ENCODE data around the gene TTC16.

TTC16 gene

GRCh38 chr9:127742435-127743088 is 26.7 kb downstream of the TTC16 start:
- no peaks in the 10 kb centered on the region for H3K79me2 ChIP-seq (ENCODE audit: control insufficient read depth, insufficient read depth, low read length)
- H2AK5ac ChIP-seq (ENCODE audit: low read length), result no peak overlapping the region
- H3K4me2 ChIP-seq (ENCODE audit: low read length), result peak overlapping the region; percentile 79
- H3K9ac ChIP-seq (ENCODE audit: low read length), result no peak overlapping the region
- no peaks in the 10 kb centered on the region for H3K4me1 ChIP-seq (ENCODE audit: control insufficient read depth, low read depth, low read length)
- H3K23ac ChIP-seq (ENCODE audit: low read length), result no peak overlapping the region
- peak overlapping the region; percentile 25 for H3K4me3 ChIP-seq (ENCODE audit: low read length)
- no peak overlapping the region for H3K4ac ChIP-seq (ENCODE audit: low read depth, low read length)
- H3K56ac ChIP-seq (ENCODE audit: low read length), result no peak overlapping the region
- no CpG with 5 or more reads among the region's 33 CpGs for WGBS (ENCODE audit: extremely low coverage, insufficient coverage, low lambda C conversion rate)
- DNase-seq, result peak; percentile 98
- H4K5ac ChIP-seq (ENCODE audit: low read length), result no peak overlapping the region
- H2BK5ac ChIP-seq (ENCODE audit: low read length), result no peak overlapping the region
- no peak overlapping the region for H3K18ac ChIP-seq (ENCODE audit: low read length)
- H3K27me3 ChIP-seq (ENCODE audit: insufficient read depth, low read length, poor library complexity), result no peaks in the 10 kb centered on the region
- no peaks in the 10 kb centered on the region for H3K79me1 ChIP-seq (ENCODE audit: low read length)
- H4K8ac ChIP-seq (ENCODE audit: low read depth, low read length), result no peak overlapping the region
- H2BK120ac ChIP-seq (ENCODE audit: low read depth, low read length), result no peak overlapping the region
- H3K36me3 ChIP-seq (ENCODE audit: control insufficient read depth, insufficient read depth, low read length), result no peaks in the 10 kb centered on the region
- no peak overlapping the region for H2BK15ac ChIP-seq (replicated peaks; ENCODE audit: low read depth)
- H3K27ac ChIP-seq (ENCODE audit: low read depth, low read length), result no peak overlapping the region

DNA sequence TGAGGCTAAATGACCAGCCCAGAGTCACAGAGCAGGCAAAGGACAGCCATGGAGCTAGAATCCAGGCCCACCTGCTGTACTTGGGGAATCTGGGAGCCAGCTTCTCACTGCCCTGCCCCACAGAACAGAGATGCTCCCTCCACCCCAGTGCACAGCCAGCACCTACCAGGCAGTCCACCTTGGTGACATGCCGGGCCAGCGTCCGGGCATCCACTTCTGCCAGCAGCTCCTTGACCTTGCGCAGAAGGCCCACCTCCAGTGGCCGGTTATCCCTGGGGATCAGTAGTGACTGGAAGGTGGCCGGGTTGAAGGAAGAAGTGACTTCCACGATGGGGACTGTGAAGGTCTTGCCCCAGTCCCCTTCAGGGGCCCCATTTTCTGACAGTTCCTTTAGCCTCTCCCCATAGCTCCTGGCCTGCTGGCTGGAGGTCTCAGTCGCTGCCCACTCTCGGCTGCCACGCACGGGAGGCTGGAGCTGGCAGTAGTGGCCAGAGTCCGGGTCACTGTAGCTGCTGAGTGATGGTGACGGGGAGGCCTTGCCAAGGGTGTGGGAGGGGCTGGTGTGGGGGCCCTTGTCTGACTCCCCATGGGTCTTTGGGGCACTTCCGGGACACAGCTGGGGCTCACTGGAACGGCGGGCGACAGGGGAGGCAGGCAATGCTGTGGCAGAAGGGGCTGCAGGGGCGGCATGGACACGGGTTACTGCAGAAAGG is 28.7 kb downstream of the TTC16 start:
- H3K27me3 ChIP-seq (ENCODE audit: insufficient read depth, low read length, poor library complexity), result no peaks in the 10 kb centered on the region
- no peaks in the 10 kb centered on the region for H3K79me2 ChIP-seq (ENCODE audit: control insufficient read depth, insufficient read depth, low read length)
- H3K4me3 ChIP-seq (ENCODE audit: low read length), result no peak overlapping the region
- no peak overlapping the region for H2BK15ac ChIP-seq (replicated peaks; ENCODE audit: low read depth)
- no peak overlapping the region for H4K8ac ChIP-seq (ENCODE audit: low read depth, low read length)
- WGBS (ENCODE audit: extremely low coverage, insufficient coverage, low lambda C conversion rate), result no CpG with 5 or more reads among the region's 19 CpGs
- no peak overlapping the region for H3K4ac ChIP-seq (ENCODE audit: low read depth, low read length)
- H2BK5ac ChIP-seq (ENCODE audit: low read length), result no peak overlapping the region
- no peak overlapping the region for H3K27ac ChIP-seq (ENCODE audit: low read depth, low read length)
- H2AK5ac ChIP-seq (ENCODE audit: low read length), result no peak overlapping the region
- no peak overlapping the region for H2BK120ac ChIP-seq (ENCODE audit: low read depth, low read length)
- no peak overlapping the region for H3K18ac ChIP-seq (ENCODE audit: low read length)
- no peaks in the 10 kb centered on the region for H3K79me1 ChIP-seq (ENCODE audit: low read length)
- no peak overlapping the region for H4K5ac ChIP-seq (ENCODE audit: low read length)
- no peak overlapping the region for H3K9ac ChIP-seq (ENCODE audit: low read length)
- no peaks in the 10 kb centered on the region for H3K36me3 ChIP-seq (ENCODE audit: control insufficient read depth, insufficient read depth, low read length)
- no peak overlapping the region for H3K56ac ChIP-seq (ENCODE audit: low read length)
- no peak overlapping the region for H3K4me2 ChIP-seq (ENCODE audit: low read length)
- H3K23ac ChIP-seq (ENCODE audit: low read length), result no peak overlapping the region
- DNase-seq, result no peak
- no peaks in the 10 kb centered on the region for H3K4me1 ChIP-seq (ENCODE audit: control insufficient read depth, low read depth, low read length)

- H3K27me3 ChIP-seq (ENCODE audit: insufficient read depth, low read length, poor library complexity), result no peaks in the 10 kb centered on the region
- no peak overlapping the region for H4K5ac ChIP-seq (ENCODE audit: low read length)
- H3K79me1 ChIP-seq (ENCODE audit: low read length), result no peaks in the 10 kb centered on the region
- no peak overlapping the region for H2BK120ac ChIP-seq (ENCODE audit: low read depth, low read length)
- H3K27ac ChIP-seq (ENCODE audit: low read depth, low read length), result no peak overlapping the region
- H3K56ac ChIP-seq (ENCODE audit: low read length), result no peak overlapping the region
- no peak overlapping the region for H3K4me3 ChIP-seq (ENCODE audit: low read length)
- no peaks in the 10 kb centered on the region for H3K4me1 ChIP-seq (ENCODE audit: control insufficient read depth, low read depth, low read length)
- no peak overlapping the region for H3K18ac ChIP-seq (ENCODE audit: low read length)
- H3K4me2 ChIP-seq (ENCODE audit: low read length), result no peak overlapping the region
- H4K8ac ChIP-seq (ENCODE audit: low read depth, low read length), result no peak overlapping the region
- no peak overlapping the region for H2BK5ac ChIP-seq (ENCODE audit: low read length)
- H3K36me3 ChIP-seq (ENCODE audit: control insufficient read depth, insufficient read depth, low read length), result no peaks in the 10 kb centered on the region
- no peak overlapping the region for H2BK15ac ChIP-seq (replicated peaks; ENCODE audit: low read depth)
- WGBS (ENCODE audit: extremely low coverage, insufficient coverage, low lambda C conversion rate), result no CpG with 5 or more reads among the region's 15 CpGs
- peak; percentile 44 for DNase-seq
- no peak overlapping the region for H3K4ac ChIP-seq (ENCODE audit: low read depth, low read length)
- H2AK5ac ChIP-seq (ENCODE audit: low read length), result no peak overlapping the region
- no peak overlapping the region for H3K9ac ChIP-seq (ENCODE audit: low read length)
- H3K79me2 ChIP-seq (ENCODE audit: control insufficient read depth, insufficient read depth, low read length), result no peaks in the 10 kb centered on the region
- H3K23ac ChIP-seq (ENCODE audit: low read length), result no peak overlapping the region
These were observed 31.2 kb downstream of the TTC16 start for GRCh38 chr9:127746959-127747569.

DNA sequence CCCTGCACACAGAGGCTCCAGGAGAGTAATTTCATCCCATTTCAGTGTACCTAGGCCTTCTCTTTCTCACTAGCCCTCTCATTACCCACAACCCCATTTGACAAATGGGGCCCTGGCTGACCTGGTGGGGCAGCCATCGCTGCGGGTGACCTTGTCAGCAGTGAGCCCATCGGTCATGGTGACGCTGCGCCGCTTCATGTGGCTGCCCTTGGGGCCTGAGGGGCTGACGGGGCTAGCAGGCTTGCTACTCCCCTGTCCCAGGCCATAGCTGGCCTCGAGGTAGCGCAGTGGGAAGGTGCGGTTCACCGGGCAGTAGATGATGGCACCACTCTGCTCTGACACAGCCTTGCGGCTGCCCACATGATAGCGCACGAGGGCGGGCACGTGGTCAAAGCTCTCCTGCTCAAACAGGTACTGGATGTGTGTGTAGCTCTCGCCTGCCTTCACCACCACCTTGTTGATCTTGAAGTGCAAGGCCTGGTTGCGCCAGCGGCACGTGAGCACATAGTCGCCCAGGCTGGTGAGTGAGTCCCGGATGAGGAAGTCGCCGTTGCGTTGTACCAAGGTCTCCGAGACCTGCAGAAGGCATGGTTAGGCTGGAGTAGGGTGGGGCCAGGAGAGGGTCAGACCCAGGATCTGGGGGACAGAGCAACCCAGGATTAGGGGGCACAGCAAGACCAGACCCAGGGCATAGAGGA is 33.4 kb downstream of the TTC16 start:
- H3K56ac ChIP-seq (ENCODE audit: low read length), result no peak overlapping the region
- no peak overlapping the region for H3K4me2 ChIP-seq (ENCODE audit: low read length)
- H3K27ac ChIP-seq (ENCODE audit: low read depth, low read length), result no peak overlapping the region
- no peaks in the 10 kb centered on the region for H3K36me3 ChIP-seq (ENCODE audit: control insufficient read depth, insufficient read depth, low read length)
- H3K18ac ChIP-seq (ENCODE audit: low read length), result no peak overlapping the region
- H3K4ac ChIP-seq (ENCODE audit: low read depth, low read length), result no peak overlapping the region
- no peak overlapping the region for H2BK120ac ChIP-seq (ENCODE audit: low read depth, low read length)
- no peak overlapping the region for H3K9ac ChIP-seq (ENCODE audit: low read length)
- H2BK5ac ChIP-seq (ENCODE audit: low read length), result no peak overlapping the region
- no peak for DNase-seq
- no peak overlapping the region for H4K8ac ChIP-seq (ENCODE audit: low read depth, low read length)
- H4K5ac ChIP-seq (ENCODE audit: low read length), result no peak overlapping the region
- H3K27me3 ChIP-seq (ENCODE audit: insufficient read depth, low read length, poor library complexity), result no peaks in the 10 kb centered on the region
- H3K79me2 ChIP-seq (ENCODE audit: control insufficient read depth, insufficient read depth, low read length), result no peaks in the 10 kb centered on the region
- H3K4me3 ChIP-seq (ENCODE audit: low read length), result no peak overlapping the region
- no peak overlapping the region for H2BK15ac ChIP-seq (replicated peaks; ENCODE audit: low read depth)
- no CpG with 5 or more reads among the region's 26 CpGs for WGBS (ENCODE audit: extremely low coverage, insufficient coverage, low lambda C conversion rate)
- H3K79me1 ChIP-seq (ENCODE audit: low read length), result no peaks in the 10 kb centered on the region
- H3K4me1 ChIP-seq (ENCODE audit: control insufficient read depth, low read depth, low read length), result no peaks in the 10 kb centered on the region
- H2AK5ac ChIP-seq (ENCODE audit: low read length), result no peak overlapping the region
- no peak overlapping the region for H3K23ac ChIP-seq (ENCODE audit: low read length)

DNA sequence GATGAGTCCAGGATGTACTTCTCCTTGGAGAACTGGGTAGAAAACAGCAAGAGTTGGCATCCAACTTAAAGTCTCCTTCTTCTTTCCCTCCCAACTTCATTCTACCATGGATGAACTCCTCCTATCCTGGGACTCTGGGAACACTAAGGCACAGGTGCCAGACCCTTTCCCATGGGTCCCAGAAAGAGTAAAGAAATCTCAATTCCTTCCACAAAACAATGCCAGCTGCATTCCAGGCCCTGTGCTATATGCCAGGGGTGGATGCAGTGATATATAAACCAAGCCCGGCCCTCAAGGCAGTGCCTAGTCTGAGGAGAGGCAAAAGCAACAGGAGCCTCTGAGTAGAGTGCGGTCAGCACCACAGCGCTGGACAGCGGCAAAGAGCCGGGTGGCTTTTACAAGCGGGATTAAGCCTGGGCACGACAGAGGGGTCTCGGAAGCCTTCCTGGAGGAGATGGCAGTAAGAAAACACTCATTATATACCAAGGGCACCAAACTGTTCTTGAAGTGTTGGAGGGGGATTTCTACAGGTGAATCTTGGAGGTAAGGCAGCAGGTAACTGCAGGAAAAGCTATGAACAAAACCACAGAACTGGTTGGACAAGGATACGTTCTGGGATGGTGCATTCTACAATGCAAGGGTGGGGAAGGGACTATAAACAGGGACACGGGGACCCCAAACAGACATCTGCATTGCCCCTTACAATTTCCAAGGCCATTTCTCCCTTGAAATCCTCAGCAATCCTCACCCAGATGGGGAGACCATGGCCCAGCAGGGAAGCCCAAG is 35.6 kb downstream of the TTC16 start:
- Histone ChIP-seq H3K4me1 (ENCODE audit: control insufficient read depth, low read depth, low read length) (no peaks in the 10 kb centered on the region), H3K79me1 (ENCODE audit: low read length) (no peaks in the 10 kb centered on the region), H3K9ac (ENCODE audit: low read length) (no peak overlapping the region), H3K56ac (ENCODE audit: low read length) (no peak overlapping the region), H4K8ac (ENCODE audit: low read depth, low read length) (no peak overlapping the region), H3K4me2 (ENCODE audit: low read length) (no peak overlapping the region), H2BK5ac (ENCODE audit: low read length) (no peak overlapping the region), H3K79me2 (ENCODE audit: control insufficient read depth, insufficient read depth, low read length) (no peaks in the 10 kb centered on the region), H3K27ac (ENCODE audit: low read depth, low read length) (no peak overlapping the region), H3K4ac (ENCODE audit: low read depth, low read length) (no peak overlapping the region), H3K23ac (ENCODE audit: low read length) (no peak overlapping the region), H3K18ac (ENCODE audit: low read length) (no peak overlapping the region), H3K27me3 (ENCODE audit: insufficient read depth, low read length, poor library complexity) (peaks cover 3% of the 10 kb centered on the region), H3K4me3 (ENCODE audit: low read length) (no peak overlapping the region), H2BK15ac (replicated peaks; ENCODE audit: low read depth) (no peak overlapping the region), H4K5ac (ENCODE audit: low read length) (no peak overlapping the region), H2AK5ac (ENCODE audit: low read length) (no peak overlapping the region), H2BK120ac (ENCODE audit: low read depth, low read length) (no peak overlapping the region), H3K36me3 (ENCODE audit: control insufficient read depth, insufficient read depth, low read length) (no peaks in the 10 kb centered on the region)
- DNase-seq, result peak; percentile 45
- WGBS (ENCODE audit: extremely low coverage, insufficient coverage, low lambda C conversion rate), result no CpG with 5 or more reads among the region's 10 CpGs
